Fibroblast of lung (primary cell): ENCODE results near the gene DIP2C.

Experiments
- CTCF ChIP-seq, 2 donors: IDR thresholded peaks in 1 of 2; conservative IDR thresholded peaks in 1 of 2; 1 replicate in 1 of 2; 2 replicates in 1 of 2; pipeline ENCODE4 v1.5.1; 2011 to 2012; ENCODE audit warnings: low read length in 2 of 2, control low read depth in 1 of 2, inconsistent platforms in 1 of 2, low read depth in 1 of 2, mild to moderate bottlenecking in 1 of 2
- EZH2 ChIP-seq: IDR thresholded peaks from 2 replicates; pipeline ENCODE4 v1.5.1; 2012; ENCODE audit warnings: low read length, control low read depth, mild to moderate bottlenecking; ENCODE audit errors: missing control alignments

GRCh38 chr10:378230-378929, 311.1 kb downstream of the DIP2C start:
- TF ChIP-seq EZH2 (no peak), CTCF (conservative IDR thresholded peaks at IDR 0.05 in 1 of 2, IDR thresholded peaks at IDR 0.05 in 1 of 2; ENCODE audit: low read depth in 1 of 2, low read length in 2 of 2) (no peak)
